ENCODE measurements around the gene IFT20. TPM values are rescaled to one million over a fixed set of nuclear protein-coding genes. Genes with fewer than 3 reads are reported as not detected.

The IFT20 gene
- total and polyA plus RNA-seq, 2 of the 13 experiments (the other 11 are each of a cell fraction or from before 2014, with no cell fraction given), result 28.0 to 37.8 TPM

DNA sequence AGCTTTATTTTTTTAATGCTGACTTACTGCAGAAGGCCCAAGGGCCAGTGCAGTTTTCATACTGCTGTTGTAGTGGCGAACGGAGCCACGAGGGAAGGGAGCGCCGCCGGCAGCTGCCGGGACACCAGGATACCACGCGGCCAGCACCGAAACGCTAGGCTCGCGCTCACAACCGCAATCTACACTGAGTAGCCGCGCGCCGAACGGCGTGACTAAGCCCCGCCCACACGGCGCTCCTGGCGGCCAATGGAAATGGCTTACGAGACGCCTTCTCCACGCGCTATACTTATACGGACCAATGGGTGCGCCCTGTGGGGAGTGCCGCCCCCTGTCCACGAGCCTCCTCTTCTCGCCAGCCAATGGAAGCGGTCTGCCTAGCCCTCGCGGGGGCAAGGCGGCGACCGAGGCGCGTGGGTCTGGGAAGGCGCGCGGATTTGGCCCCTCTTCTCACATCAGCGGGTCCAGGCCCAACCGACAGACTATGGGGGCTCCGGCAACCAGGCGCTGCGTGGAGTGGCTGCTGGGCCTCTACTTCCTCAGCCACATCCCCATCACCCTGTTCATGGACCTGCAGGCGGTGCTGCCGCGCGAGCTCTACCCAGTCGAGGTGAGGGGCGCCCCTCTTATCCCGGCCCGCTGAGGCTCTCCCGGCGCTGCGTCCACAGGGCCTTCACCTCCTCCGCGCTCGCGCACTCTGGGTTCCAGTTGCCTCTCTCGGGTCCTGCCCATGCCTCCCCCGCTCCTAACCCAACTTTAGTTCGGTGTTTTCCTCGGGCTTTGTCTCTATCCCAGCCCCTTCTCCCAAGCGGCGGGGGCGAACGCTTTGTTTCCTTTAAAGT, 16.3 kb downstream of the IFT20 start, which contains the start of gene TMEM97 (continued):
- TF ChIP-seq ZNF737 (CRISPR knock-in tag; IDR thresholded peaks at IDR 0.05; ENCODE audit: borderline replicate concordance), result peak; percentile 52; the same call in 1 of the 2 replicates
- TF ChIP-seq BORCS8-MEF2B (CRISPR knock-in tag; IDR thresholded peaks at IDR 0.05), result peak; percentile 78
- no peak for TF ChIP-seq ZNF432 (CRISPR knock-in tag; IDR thresholded peaks at IDR 0.05; ENCODE audit: borderline replicate concordance)
- no peak for TF ChIP-seq SOX13 (IDR thresholded peaks at IDR 0.05)
- TF ChIP-seq SOX13 (CRISPR knock-in tag; conservative IDR thresholded peaks at IDR 0.05 in 1 of 2, IDR thresholded peaks at IDR 0.05 in 1 of 2), result no peak
- peak; percentile 92 for TF ChIP-seq SP4 (CRISPR knock-in tag; IDR thresholded peaks at IDR 0.05)
- no peak for TF ChIP-seq RELA (CRISPR knock-in tag; IDR thresholded peaks at IDR 0.05)
- no peak for TF ChIP-seq EP300 (IDR thresholded peaks at IDR 0.05; ENCODE audit: low read depth in 2 of 2, low read length in 2 of 2)
- no peak for TF ChIP-seq EP300 (CRISPR knock-in tag; IDR thresholded peaks at IDR 0.05; ENCODE audit: borderline replicate concordance)
- TF ChIP-seq NR2F1 (CRISPR knock-in tag; IDR thresholded peaks at IDR 0.05), result 0 out of 4 replicates have a peak, but pooled peaks of 1 of the 2 experiments have one; percentile 16
- no peak for TF ChIP-seq REL (CRISPR knock-in tag; conservative IDR thresholded peaks at IDR 0.05)
- TF ChIP-seq BCL6 (CRISPR knock-in tag; IDR thresholded peaks at IDR 0.05), result no peak
- TF ChIP-seq ZFYVE20 (CRISPR knock-in tag; IDR thresholded peaks at IDR 0.05; ENCODE audit: borderline replicate concordance, low read depth), result no peak
- TF ChIP-seq, protein P1, sequence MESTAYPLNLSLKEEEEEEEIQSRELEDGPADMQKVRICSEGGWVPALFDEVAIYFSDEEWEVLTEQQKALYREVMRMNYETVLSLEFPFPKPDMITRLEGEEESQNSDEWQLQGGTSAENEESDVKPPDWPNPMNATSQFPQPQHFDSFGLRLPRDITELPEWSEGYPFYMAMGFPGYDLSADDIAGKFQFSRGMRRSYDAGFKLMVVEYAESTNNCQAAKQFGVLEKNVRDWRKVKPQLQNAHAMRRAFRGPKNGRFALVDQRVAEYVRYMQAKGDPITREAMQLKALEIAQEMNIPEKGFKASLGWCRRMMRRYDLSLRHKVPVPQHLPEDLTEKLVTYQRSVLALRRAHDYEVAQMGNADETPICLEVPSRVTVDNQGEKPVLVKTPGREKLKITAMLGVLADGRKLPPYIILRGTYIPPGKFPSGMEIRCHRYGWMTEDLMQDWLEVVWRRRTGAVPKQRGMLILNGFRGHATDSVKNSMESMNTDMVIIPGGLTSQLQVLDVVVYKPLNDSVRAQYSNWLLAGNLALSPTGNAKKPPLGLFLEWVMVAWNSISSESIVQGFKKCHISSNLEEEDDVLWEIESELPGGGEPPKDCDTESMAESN (CRISPR knock-in tag; conservative IDR thresholded peaks at IDR 0.05), result no peak; the same call in 1 of the 2 replicates
- TF ChIP-seq CBX2 (IDR thresholded peaks at IDR 0.05; ENCODE audit: low read depth, low read length), result no peak
- TF ChIP-seq CBX2 (CRISPR knock-in tag; IDR thresholded peaks at IDR 0.05; ENCODE audit: low read depth), result no peak
- TF ChIP-seq, protein P2, sequence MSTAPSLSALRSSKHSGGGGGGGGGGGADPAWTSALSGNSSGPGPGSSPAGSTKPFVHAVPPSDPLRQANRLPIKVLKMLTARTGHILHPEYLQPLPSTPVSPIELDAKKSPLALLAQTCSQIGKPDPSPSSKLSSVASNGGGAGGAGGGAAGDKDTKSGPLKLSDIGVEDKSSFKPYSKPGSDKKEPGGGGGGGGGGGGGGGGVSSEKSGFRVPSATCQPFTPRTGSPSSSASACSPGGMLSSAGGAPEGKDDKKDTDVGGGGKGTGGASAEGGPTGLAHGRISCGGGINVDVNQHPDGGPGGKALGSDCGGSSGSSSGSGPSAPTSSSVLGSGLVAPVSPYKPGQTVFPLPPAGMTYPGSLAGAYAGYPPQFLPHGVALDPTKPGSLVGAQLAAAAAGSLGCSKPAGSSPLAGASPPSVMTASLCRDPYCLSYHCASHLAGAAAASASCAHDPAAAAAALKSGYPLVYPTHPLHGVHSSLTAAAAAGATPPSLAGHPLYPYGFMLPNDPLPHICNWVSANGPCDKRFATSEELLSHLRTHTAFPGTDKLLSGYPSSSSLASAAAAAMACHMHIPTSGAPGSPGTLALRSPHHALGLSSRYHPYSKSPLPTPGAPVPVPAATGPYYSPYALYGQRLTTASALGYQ (CRISPR knock-in tag; IDR thresholded peaks at IDR 0.05), result peak; percentile 63
- TF ChIP-seq, protein P3, sequence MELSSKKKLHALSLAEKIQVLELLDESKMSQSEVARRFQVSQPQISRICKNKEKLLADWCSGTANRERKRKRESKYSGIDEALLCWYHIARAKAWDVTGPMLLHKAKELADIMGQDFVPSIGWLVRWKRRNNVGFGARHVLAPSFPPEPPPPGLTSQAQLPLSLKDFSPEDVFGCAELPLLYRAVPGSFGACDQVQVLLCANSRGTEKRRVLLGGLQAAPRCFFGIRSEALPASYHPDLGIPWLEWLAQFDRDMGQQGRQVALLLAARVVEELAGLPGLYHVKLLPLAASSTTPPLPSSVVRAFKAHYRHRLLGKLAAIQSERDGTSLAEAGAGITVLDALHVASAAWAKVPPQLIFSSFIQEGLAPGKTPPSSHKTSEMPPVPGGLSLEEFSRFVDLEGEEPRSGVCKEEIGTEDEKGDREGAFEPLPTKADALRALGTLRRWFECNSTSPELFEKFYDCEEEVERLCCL (CRISPR knock-in tag; IDR thresholded peaks at IDR 0.05; ENCODE audit: borderline replicate concordance), result no peak
- TF ChIP-seq, protein P4, sequence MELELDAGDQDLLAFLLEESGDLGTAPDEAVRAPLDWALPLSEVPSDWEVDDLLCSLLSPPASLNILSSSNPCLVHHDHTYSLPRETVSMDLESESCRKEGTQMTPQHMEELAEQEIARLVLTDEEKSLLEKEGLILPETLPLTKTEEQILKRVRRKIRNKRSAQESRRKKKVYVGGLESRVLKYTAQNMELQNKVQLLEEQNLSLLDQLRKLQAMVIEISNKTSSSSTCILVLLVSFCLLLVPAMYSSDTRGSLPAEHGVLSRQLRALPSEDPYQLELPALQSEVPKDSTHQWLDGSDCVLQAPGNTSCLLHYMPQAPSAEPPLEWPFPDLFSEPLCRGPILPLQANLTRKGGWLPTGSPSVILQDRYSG (CRISPR knock-in tag; IDR thresholded peaks at IDR 0.05), result no peak

All from HepG2 (cell line).